Neural cell (in vitro differentiated cells): ENCODE measurements around the gene HRH1. TPM values are rescaled to one million over a fixed set of nuclear protein-coding genes. Genes with fewer than 3 reads are reported as not detected.
"Not testable (repeated sequence)": the region's sequence is repeated elsewhere in the genome, so short reads cannot be mapped to it uniquely, and the experiment has no call there.

Experiments used
- H2AFZ ChIP-seq: fragments of 200-600, 300-800 bp; sonication (generic), shearing (Covaris generic); 2 replicates; pipeline ENCODE4 v1.6.0; 2014; ENCODE audit warnings: low read depth, mild to moderate bottlenecking, antibody characterized with exemption, low read length, moderate library complexity
- H3F3A ChIP-seq: fragments of 200-600 bp; shearing (Covaris generic); 2 replicates; pipeline ENCODE4 v1.6.1; 2016; ENCODE audit warnings: mild to moderate bottlenecking, moderate library complexity, mixed read lengths, antibody characterized with exemption, low read length; ENCODE audit not compliant: insufficient read depth, poor library complexity, severe bottlenecking
- H3K27ac ChIP-seq: fragments of 200-600, 300-800 bp; sonication (generic), shearing (Covaris generic); 2 replicates; pipeline ENCODE4 v1.5.1; 2014; ENCODE audit warnings: mild to moderate bottlenecking, low read length, moderate library complexity
- H3K27me3 ChIP-seq: fragments of 300-800, 200-600 bp; sonication (generic), shearing (Covaris generic); 2 replicates; pipeline ENCODE4 v1.6.0; 2014; ENCODE audit warnings: mild to moderate bottlenecking, low read depth, low read length, moderate library complexity; ENCODE audit not compliant: insufficient read depth
- H3K36me3 ChIP-seq: fragments of 300-800, 200-600 bp; sonication (generic), shearing (Covaris generic); 2 replicates; pipeline ENCODE4 v1.5.1; 2014; ENCODE audit warnings: mild to moderate bottlenecking, antibody characterized with exemption, low read length, moderate library complexity; ENCODE audit not compliant: insufficient read depth
- H3K4me2 ChIP-seq: fragments of 300-800, 200-600 bp; sonication (generic), shearing (Covaris generic); 2 replicates; pipeline ENCODE4 v1.6.0; 2014; ENCODE audit warnings: mild to moderate bottlenecking, low read length
- H3K4me3 ChIP-seq: fragments of 300-800, 200-600 bp; sonication (generic), shearing (Covaris generic); 2 replicates; pipeline ENCODE4 v1.5.1; 2014; ENCODE audit warnings: mild to moderate bottlenecking, low read length, moderate library complexity
- H3K79me2 ChIP-seq: fragments of 200-600 bp; shearing (Covaris generic); replicated peaks from 2 replicates; pipeline ENCODE4 v1.6.0; 2014; ENCODE audit warnings: mild to moderate bottlenecking, low read length, moderate library complexity; ENCODE audit not compliant: insufficient read depth
- H3K9ac ChIP-seq: fragments of 300-800, 200-600 bp; sonication (generic), shearing (Covaris generic); 2 replicates; pipeline ENCODE4 v1.6.1; 2016; ENCODE audit warnings: mild to moderate bottlenecking, low read length, mixed read lengths
- H3K9me2 ChIP-seq: fragments of 200-600 bp; shearing (Covaris generic); 2 replicates; pipeline ENCODE4 v1.6.1; 2016; ENCODE audit warnings: mild to moderate bottlenecking, low read length, mixed read lengths; ENCODE audit not compliant: insufficient read depth
- H3K9me3 ChIP-seq: fragments of 200-600, 300-800 bp; sonication (generic), shearing (Covaris generic); 2 replicates; pipeline ENCODE4 v1.6.1; 2016; ENCODE audit warnings: mild to moderate bottlenecking, mixed run types, low read length, moderate library complexity, mixed read lengths
- H4K20me1 ChIP-seq: fragments of 200-600 bp; shearing (Covaris generic); 2 replicates; pipeline ENCODE4 v1.6.1; 2016; ENCODE audit warnings: mild to moderate bottlenecking, mixed run types; ENCODE audit not compliant: insufficient read depth
- EP300 ChIP-seq: fragments of 450-650 bp; conservative IDR thresholded peaks from 2 replicates; pipeline ENCODE4 v1.6.1; 2014; ENCODE audit warnings: antibody characterized with exemption, mild to moderate bottlenecking, moderate library complexity; ENCODE audit not compliant: poor library complexity, severe bottlenecking
- EZH2 ChIP-seq: fragments of 200-600, 300-800 bp; shearing (Covaris generic), sonication (generic); IDR thresholded peaks from 2 replicates; pipeline ENCODE4 v1.6.1; 2014; ENCODE audit warnings: antibody characterized with exemption, low read length, borderline replicate concordance, mild to moderate bottlenecking; ENCODE audit not compliant: insufficient read depth, poor library complexity, severe bottlenecking
- MXI1 ChIP-seq: fragments of 450-650 bp; conservative IDR thresholded peaks from 2 replicates; pipeline ENCODE4 v1.6.1; 2014; ENCODE audit warnings: antibody characterized with exemption, mild to moderate bottlenecking; ENCODE audit not compliant: poor library complexity, severe bottlenecking
- POLR2AphosphoS5 ChIP-seq: IDR thresholded peaks from 2 replicates; pipeline ENCODE4 v1.6.1; 2012
- RAD21 ChIP-seq: fragments of 450-650 bp; conservative IDR thresholded peaks from 2 replicates; pipeline ENCODE4 v1.6.1; 2014; ENCODE audit warnings: antibody characterized with exemption, mild to moderate bottlenecking, moderate library complexity
- SMC3 ChIP-seq: fragments of 450-650 bp; conservative IDR thresholded peaks from 2 replicates; pipeline ENCODE4 v1.6.1; 2014; ENCODE audit warnings: antibody characterized with exemption, mild to moderate bottlenecking, moderate library complexity; ENCODE audit not compliant: poor library complexity
- TAF1 ChIP-seq: IDR thresholded peaks from 2 replicates; pipeline ENCODE4 v1.6.1; 2012; ENCODE audit warnings: low read depth
- polyA plus RNA-seq: library from polyadenylated mRNA; depleted of rRNA; stranded (reverse); fragments of >200 nt; gene quantifications from 2 replicates; pipeline ENCODE4 v1.2.3, GENCODE V29; 2014
- TF ChIP-seq, protein P1 (sequence below): fragments of 450-650 bp; IDR thresholded peaks from 2 replicates; pipeline ENCODE4 v1.5.1; 2014; ENCODE audit warnings: antibody characterized with exemption, mild to moderate bottlenecking, moderate library complexity; ENCODE audit not compliant: poor library complexity, severe bottlenecking
- TF ChIP-seq, protein P2 (sequence below): IDR thresholded peaks from 2 replicates; pipeline ENCODE4 v1.6.1; 2012; ENCODE audit warnings: borderline replicate concordance

HRH1 gene
- polyA plus RNA-seq, 1 donor from 2014 or later: 0.06 TPM

DNA sequence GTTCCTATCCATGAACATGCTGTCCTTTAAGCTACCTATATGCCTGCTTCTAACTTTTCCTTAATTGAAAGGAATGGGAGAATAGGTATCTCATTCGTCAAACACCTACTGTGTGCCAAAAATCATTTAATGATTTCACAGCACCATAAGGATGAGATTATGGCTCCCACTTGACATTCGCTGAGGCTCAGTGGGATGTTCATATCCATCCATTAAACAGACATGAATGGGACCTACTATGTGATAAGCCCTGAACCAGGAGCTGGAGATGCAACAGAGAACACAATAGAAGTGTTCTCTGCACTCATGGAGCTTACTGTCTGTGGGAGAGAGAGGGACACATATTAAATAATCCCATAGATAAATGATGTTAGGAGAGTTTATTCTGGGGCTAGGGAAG, 49.7 kb downstream of the HRH1 start:
- Histone ChIP-seq H3K79me2 (no peaks in the 10 kb centered on the region), H3K9me2 (no peaks in the 10 kb centered on the region)
- no peak for TF ChIP-seq SMC3
- no peak for TF ChIP-seq TAF1
- TF ChIP-seq, protein P1, sequence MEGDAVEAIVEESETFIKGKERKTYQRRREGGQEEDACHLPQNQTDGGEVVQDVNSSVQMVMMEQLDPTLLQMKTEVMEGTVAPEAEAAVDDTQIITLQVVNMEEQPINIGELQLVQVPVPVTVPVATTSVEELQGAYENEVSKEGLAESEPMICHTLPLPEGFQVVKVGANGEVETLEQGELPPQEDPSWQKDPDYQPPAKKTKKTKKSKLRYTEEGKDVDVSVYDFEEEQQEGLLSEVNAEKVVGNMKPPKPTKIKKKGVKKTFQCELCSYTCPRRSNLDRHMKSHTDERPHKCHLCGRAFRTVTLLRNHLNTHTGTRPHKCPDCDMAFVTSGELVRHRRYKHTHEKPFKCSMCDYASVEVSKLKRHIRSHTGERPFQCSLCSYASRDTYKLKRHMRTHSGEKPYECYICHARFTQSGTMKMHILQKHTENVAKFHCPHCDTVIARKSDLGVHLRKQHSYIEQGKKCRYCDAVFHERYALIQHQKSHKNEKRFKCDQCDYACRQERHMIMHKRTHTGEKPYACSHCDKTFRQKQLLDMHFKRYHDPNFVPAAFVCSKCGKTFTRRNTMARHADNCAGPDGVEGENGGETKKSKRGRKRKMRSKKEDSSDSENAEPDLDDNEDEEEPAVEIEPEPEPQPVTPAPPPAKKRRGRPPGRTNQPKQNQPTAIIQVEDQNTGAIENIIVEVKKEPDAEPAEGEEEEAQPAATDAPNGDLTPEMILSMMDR: no peak
- no peak for TF ChIP-seq RAD21
- no peak for TF ChIP-seq MXI1
- TF ChIP-seq, protein P2, sequence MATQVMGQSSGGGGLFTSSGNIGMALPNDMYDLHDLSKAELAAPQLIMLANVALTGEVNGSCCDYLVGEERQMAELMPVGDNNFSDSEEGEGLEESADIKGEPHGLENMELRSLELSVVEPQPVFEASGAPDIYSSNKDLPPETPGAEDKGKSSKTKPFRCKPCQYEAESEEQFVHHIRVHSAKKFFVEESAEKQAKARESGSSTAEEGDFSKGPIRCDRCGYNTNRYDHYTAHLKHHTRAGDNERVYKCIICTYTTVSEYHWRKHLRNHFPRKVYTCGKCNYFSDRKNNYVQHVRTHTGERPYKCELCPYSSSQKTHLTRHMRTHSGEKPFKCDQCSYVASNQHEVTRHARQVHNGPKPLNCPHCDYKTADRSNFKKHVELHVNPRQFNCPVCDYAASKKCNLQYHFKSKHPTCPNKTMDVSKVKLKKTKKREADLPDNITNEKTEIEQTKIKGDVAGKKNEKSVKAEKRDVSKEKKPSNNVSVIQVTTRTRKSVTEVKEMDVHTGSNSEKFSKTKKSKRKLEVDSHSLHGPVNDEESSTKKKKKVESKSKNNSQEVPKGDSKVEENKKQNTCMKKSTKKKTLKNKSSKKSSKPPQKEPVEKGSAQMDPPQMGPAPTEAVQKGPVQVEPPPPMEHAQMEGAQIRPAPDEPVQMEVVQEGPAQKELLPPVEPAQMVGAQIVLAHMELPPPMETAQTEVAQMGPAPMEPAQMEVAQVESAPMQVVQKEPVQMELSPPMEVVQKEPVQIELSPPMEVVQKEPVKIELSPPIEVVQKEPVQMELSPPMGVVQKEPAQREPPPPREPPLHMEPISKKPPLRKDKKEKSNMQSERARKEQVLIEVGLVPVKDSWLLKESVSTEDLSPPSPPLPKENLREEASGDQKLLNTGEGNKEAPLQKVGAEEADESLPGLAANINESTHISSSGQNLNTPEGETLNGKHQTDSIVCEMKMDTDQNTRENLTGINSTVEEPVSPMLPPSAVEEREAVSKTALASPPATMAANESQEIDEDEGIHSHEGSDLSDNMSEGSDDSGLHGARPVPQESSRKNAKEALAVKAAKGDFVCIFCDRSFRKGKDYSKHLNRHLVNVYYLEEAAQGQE: no peak
- TF ChIP-seq POLR2AphosphoS5: no peak
- TF ChIP-seq EZH2: no peak
- TF ChIP-seq EP300: no peak

DNA sequence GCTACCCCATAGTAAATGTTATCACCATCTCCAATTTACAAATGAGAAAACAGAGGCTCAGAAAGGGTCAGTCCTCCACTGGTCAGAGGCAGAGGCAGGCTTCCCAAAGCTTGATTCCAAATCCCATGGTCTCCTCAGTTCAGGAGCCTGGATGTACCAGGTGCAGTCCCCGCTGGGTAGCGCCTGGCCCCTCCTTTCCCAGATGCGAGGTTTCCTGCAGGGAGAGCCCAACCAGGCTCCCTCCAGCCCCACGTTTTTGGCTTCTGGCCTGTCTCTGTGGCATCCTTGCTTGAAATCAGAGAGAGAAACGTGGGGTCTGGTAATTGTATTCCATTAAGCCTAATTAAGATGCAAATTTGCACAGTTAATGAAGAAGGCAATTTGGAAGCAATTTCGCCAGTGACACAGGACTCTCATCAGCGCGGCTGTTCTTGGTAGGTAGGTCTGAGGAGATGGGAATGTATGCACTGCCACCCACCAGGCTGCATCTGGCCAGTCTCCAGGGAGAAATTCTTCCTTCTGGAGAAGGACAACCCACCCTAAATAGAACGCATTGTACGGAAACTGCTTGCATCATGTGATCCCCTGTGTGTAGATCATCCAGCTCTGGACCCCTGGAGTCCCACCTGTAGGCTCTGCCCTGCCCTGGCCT, 50.5 kb downstream of the HRH1 start:
- TF ChIP-seq RAD21 (no peak), SMC3 (no peak), EZH2 (no peak), MXI1 (no peak), POLR2AphosphoS5 (no peak), EP300 (no peak), TAF1 (no peak)
- TF ChIP-seq, protein P1: no peak
- TF ChIP-seq, protein P2: no peak
- H3K9ac ChIP-seq: no peak overlapping the region
- no peak overlapping the region for H3K4me2 ChIP-seq
- no peaks in the 10 kb centered on the region for H3K9me3 ChIP-seq
- no peaks in the 10 kb centered on the region for H3K36me3 ChIP-seq
- no peaks in the 10 kb centered on the region for H3K27me3 ChIP-seq
- H3K9me2 ChIP-seq: no peaks in the 10 kb centered on the region
- no peak overlapping the region for H3K4me3 ChIP-seq
- H4K20me1 ChIP-seq: no peaks in the 10 kb centered on the region
- H3K27ac ChIP-seq: no peak overlapping the region
- no peak overlapping the region for H2AFZ ChIP-seq
- H3K79me2 ChIP-seq: no peaks in the 10 kb centered on the region
- H3F3A ChIP-seq: no peaks in the 10 kb centered on the region

More for the DNA sequence above, 49.7 kb downstream of the HRH1 start:
- Histone ChIP-seq H3K4me3 (no peak overlapping the region), H4K20me1 (no peaks in the 10 kb centered on the region), H2AFZ (no peak overlapping the region), H3K36me3 (no peaks in the 10 kb centered on the region), H3K9ac (no peak overlapping the region), H3K9me3 (no peaks in the 10 kb centered on the region), H3K27ac (no peak overlapping the region), H3K4me2 (no peak overlapping the region), H3K27me3 (no peaks in the 10 kb centered on the region), H3F3A (no peaks in the 10 kb centered on the region)

DNA sequence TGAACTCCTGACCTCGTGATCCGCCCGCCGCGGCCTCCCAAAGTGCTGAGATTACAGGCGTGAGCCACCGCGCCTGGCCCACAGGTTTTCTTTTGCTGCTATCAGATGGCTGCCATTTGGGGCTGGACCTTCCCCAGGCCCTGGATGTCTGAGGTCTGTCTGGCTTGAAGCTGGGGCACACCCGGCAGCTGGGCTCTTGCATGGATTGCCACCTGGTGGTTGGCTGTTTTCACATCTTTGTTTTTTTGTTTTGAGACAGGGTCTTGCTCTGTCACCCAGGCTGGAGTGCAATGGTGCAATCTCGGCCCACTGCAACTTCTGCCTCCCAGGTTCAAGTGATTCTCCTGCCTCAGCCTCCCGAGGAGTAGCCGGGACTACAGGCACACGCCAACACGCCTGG, 51.6 kb downstream of the HRH1 start:
- H3K9ac ChIP-seq, H3K79me2 ChIP-seq: not testable (repeated sequence)

More for the DNA sequence above, 51.6 kb downstream of the HRH1 start:
- H3K4me3 ChIP-seq, H3F3A ChIP-seq, H2AFZ ChIP-seq, H3K27ac ChIP-seq, H3K27me3 ChIP-seq, H3K4me2 ChIP-seq, H3K9me3 ChIP-seq, H4K20me1 ChIP-seq, H3K9me2 ChIP-seq, H3K36me3 ChIP-seq: not testable (repeated sequence)
